T-helper 1 cell treated with Interleukin-12 subunit alpha and Interleukin-12 subunit beta and Interleukin-4 antibody, amounts not matched to agents 30 μg/mL and 1 μg/mL, for 36 hours (primary cell): Measurements from ENCODE around the gene VPS11.

Experiments
- H3K27ac Mint-ChIP-seq: one replicate; pipeline ENCODE4 v1.8.0; 2021; ENCODE audit warnings: mild to moderate bottlenecking, mixed read lengths
- H3K27me3 Mint-ChIP-seq: one replicate; pipeline ENCODE4 v1.8.0; 2021; ENCODE audit warnings: low read depth, mixed read lengths
- H3K36me3 Mint-ChIP-seq: one replicate; pipeline ENCODE4 v1.8.0; 2021; ENCODE audit warnings: low read depth, mixed read lengths
- H3K4me1 Mint-ChIP-seq: one replicate; pipeline ENCODE4 v1.8.0; 2021; ENCODE audit warnings: low read depth, mixed read lengths
- H3K4me3 Mint-ChIP-seq: one replicate; pipeline ENCODE4 v1.8.0; 2021; ENCODE audit warnings: mild to moderate bottlenecking, moderate library complexity, mixed read lengths
- H3K9me3 Mint-ChIP-seq: one replicate; pipeline ENCODE4 v1.8.0; 2021; ENCODE audit warnings: mixed read lengths

VPS11 gene

DNA sequence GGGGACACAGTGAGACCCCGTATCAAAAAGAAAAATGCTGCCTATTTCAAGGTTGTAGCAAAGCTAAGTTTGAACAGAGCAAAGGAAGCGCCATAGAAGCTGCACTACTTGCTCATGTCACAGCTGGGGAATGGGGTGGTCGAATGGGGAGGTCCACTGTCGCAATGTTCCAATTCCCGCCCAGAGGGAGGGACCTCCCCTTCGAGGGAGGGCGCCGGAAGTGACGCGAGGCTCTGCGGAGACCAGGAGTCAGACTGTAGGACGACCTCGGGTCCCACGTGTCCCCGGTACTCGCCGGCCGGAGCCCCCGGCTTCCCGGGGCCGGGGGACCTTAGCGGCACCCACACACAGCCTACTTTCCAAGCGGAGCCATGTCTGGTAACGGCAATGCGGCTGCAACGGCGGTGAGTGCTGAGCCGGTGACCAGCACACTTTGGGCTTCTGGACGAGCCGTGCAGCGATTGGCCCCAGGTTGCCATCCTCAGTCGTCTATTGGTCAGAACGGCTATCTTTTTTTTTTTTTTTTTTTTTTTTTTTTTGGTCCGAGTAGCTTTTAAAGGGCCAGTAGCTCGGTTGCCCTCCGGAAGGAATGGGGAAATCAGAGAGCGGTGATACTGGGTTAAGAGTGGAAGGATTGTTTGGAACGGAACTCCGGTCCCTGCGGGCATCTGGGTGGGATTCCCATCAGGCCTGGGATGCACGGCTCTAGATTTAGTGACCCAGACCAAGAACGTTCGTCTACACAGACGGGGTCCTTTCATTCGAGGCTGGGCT is 17.2 kb downstream of the VPS11 start, which contains the start of gene HMBS:
Gene HMBS (plus strand): TSS at position 219 of the 774 bp plus-strand sequence. CDS start 153 bp downstream, at position 372.
- peaks cover 23% of the 10 kb centered on the region for H3K36me3 Mint-ChIP-seq

DNA sequence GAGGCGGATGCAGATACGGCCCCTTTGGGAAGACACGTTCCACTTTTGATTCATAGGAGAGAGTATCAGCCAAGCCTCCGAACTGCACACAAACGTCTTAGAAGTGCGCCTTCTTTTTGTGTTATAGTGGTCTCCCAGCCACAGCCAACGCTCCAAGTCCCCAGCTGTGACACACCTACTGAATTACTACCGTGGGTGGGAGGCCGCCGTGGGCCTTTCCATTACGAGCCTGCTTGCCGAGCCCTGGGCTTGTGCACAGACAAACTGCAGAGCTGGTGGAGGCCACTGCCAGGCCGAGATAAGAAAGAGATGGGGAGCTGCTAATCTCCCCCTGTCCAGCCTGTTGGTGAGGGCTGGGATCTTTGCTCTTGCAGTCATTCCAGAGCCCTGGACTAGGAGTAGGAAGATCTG is 17.8 kb downstream of the VPS11 start:
- Mint-ChIP-seq H3K9me3 (no peaks in the 10 kb centered on the region), H3K4me3 (peak overlapping the region; percentile 91), H3K27me3 (no peaks in the 10 kb centered on the region), H3K4me1 (peaks cover 23% of the 10 kb centered on the region), H3K27ac (peak overlapping the region; percentile 92), H3K36me3 (peaks cover 18% of the 10 kb centered on the region)

More for the DNA sequence above, 17.2 kb downstream of the VPS11 start, which contains the start of gene HMBS:
- peaks cover 23% of the 10 kb centered on the region for H3K4me1 Mint-ChIP-seq
- H3K27me3 Mint-ChIP-seq = no peaks in the 10 kb centered on the region
- peak within 1 kb of the TSS; percentile 92 for H3K27ac Mint-ChIP-seq
- no peaks in the 10 kb centered on the region for H3K9me3 Mint-ChIP-seq
- H3K4me3 Mint-ChIP-seq = peak within 1 kb of the TSS; percentile 91

DNA sequence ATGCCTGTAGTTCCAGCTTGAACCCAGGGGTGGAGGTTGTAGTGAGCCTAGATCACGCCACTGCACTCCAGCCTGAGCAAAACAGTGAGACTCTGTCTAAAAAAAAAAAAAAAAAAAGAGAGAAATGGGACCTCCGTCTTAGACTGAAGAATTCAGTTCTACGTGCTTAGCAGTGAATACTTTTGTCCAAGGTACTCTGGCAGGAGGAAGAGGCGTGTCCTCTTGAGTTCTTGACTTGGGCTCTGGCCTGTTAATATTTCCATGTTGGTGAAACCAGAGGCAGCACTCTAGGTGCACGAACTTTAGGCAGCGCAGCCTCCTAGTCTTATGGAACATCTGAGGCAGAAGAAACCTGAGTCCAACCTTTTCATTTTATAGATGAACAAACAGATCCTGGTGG is 19.5 kb downstream of the VPS11 start:
- no peaks in the 10 kb centered on the region for H3K27me3 Mint-ChIP-seq
- peaks cover 28% of the 10 kb centered on the region for H3K4me1 Mint-ChIP-seq
- H3K9me3 Mint-ChIP-seq = no peaks in the 10 kb centered on the region
- peak overlapping the region; percentile 34 for H3K4me3 Mint-ChIP-seq
- peaks cover 8% of the 10 kb centered on the region for H3K36me3 Mint-ChIP-seq
- no peak overlapping the region for H3K27ac Mint-ChIP-seq

DNA sequence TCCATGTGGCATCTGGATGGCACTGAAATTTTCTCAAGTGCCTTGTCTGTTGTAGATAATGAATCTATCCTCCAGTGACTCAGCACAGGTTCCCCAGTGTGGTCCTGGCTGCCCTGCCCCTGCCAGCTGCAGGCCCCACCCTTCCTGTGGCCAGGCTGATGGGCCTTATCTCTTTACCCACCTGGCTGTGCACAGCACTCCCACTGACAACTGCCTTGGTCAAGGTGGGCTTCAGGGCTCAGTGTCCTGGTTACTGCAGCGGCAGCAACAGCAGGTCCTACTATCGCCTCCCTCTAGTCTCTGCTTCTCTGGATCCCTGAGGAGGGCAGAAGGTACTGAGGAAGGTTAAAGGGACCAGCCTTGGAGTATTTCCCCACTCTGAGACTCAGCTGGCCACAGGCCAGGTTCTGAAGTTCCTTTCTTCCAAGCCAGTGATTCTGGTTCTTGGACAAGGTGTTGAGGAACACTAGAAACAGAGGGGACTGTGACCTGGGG is 20.2 kb downstream of the VPS11 start:
- no peaks in the 10 kb centered on the region for H3K27me3 Mint-ChIP-seq
- H3K9me3 Mint-ChIP-seq = no peaks in the 10 kb centered on the region
- H3K4me1 Mint-ChIP-seq = peaks cover 34% of the 10 kb centered on the region
- H3K4me3 Mint-ChIP-seq = no peak overlapping the region
- peak overlapping the region; percentile 63 for H3K27ac Mint-ChIP-seq
- H3K36me3 Mint-ChIP-seq = peaks cover 11% of the 10 kb centered on the region

DNA sequence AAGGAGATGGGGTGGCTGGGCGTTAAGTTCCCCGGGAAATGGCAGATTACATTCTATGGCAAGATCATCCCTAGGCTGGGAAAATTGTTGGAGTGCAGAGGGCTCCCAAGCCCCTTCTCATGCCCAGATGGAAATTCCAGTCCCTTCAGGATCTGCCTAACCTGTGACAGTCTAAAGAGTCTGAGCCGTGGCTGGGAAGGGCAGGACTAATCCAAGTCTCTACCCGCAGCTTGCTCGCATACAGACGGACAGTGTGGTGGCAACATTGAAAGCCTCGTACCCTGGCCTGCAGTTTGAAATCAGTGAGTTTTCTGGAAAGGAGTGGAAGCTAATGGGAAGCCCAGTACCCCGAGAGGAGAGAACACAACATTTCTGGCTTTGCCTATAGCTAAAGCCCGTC is 20.8 kb downstream of the VPS11 start:
- Mint-ChIP-seq H3K4me3 (no peak overlapping the region), H3K4me1 (peaks cover 37% of the 10 kb centered on the region)

DNA sequence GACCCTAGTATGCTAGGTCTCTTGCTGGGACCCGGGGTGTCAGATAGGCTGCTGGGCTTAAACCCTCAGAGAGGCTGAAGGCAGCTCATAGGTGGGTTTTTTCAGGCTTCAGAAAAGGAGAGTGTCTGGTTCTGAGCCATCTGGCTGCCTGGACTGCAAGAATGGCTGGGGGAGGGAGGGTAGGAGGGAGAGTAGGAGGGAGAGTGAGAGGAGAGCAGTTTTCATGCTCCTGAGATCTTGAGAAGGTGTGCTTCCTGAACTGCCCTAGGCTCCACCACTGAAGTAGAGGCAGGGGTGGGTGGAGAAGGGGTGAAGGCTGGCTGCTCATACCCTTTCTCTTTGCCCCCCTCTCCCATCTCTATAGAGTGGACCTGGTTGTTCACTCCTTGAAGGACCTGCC is 21.7 kb downstream of the VPS11 start:
- peaks cover 40% of the 10 kb centered on the region for H3K4me1 Mint-ChIP-seq
- H3K4me3 Mint-ChIP-seq = no peak overlapping the region
- H3K36me3 Mint-ChIP-seq = peaks cover 23% of the 10 kb centered on the region
- H3K27ac Mint-ChIP-seq = no peak overlapping the region
- no peaks in the 10 kb centered on the region for H3K27me3 Mint-ChIP-seq
- no peaks in the 10 kb centered on the region for H3K9me3 Mint-ChIP-seq

More for the DNA sequence above, 20.8 kb downstream of the VPS11 start:
- Mint-ChIP-seq H3K9me3 (no peaks in the 10 kb centered on the region), H3K27ac (no peak overlapping the region), H3K27me3 (no peaks in the 10 kb centered on the region), H3K36me3 (peaks cover 17% of the 10 kb centered on the region)

DNA sequence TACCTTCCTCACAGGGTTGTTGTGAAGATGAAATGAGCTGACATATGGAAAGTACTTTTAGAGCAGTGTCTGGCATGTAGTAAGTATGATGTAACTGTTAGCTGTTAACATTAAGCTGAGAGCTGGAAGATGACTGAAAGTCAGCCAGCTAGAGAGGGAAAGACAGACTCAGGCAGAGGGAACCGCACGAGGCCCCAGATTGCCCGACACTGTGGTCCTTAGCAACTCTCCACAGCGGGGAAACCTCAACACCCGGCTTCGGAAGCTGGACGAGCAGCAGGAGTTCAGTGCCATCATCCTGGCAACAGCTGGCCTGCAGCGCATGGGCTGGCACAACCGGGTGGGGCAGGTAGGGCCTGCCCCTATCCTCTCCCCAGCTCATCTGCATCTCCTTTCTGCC is 23.6 kb downstream of the VPS11 start:
- H3K36me3 Mint-ChIP-seq = peaks cover 28% of the 10 kb centered on the region
- peaks cover 3% of the 10 kb centered on the region for H3K27me3 Mint-ChIP-seq
- no peak overlapping the region for H3K27ac Mint-ChIP-seq
- peaks cover 38% of the 10 kb centered on the region for H3K4me1 Mint-ChIP-seq
- no peaks in the 10 kb centered on the region for H3K9me3 Mint-ChIP-seq
- no peak overlapping the region for H3K4me3 Mint-ChIP-seq

DNA sequence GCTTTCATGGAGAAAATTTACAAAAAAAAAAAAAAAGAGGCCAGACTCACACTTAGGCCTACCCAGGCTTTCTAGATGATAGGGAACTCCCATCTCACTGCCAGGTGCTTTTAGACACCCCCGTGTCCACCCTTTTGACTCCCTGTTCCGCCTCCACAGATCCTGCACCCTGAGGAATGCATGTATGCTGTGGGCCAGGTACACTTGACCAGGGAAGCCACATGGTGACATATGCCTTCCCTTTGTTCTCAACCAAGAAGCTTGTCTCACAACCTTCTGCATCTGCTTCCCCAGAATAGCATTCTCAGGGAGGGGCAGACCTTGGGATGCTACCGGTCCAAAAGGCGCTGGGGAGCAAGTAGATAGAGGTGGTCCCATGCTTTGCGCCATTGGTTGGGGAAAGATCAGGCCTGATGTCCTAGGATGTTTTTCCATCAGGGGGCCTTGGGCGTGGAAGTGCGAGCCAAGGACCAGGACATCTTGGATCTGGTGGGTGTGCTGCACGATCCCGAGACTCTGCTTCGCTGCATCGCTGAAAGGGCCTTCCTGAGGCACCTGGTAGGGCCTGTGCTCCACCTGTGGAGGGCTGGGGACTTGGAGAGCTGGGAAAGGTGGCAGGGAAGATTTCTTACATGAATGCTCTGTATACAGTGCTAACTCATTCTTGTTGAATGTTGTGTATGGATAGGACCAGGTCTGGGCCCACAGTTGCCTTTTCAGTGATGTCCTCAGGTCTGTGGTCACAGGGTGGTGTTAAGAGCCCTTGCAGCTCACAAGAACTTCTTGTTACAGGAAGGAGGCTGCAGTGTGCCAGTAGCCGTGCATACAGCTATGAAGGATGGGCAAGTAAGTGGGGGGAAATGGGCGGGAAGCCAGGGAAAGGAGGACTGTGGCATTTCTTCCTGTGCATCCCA is 24.6 kb downstream of the VPS11 start:
- peak overlapping the region; percentile 92 for H3K4me3 Mint-ChIP-seq
- H3K4me1 Mint-ChIP-seq = peaks cover 39% of the 10 kb centered on the region
- peaks cover 3% of the 10 kb centered on the region for H3K27me3 Mint-ChIP-seq
- peak overlapping the region; percentile 56 for H3K27ac Mint-ChIP-seq
- no peaks in the 10 kb centered on the region for H3K9me3 Mint-ChIP-seq
- H3K36me3 Mint-ChIP-seq = peaks cover 37% of the 10 kb centered on the region

DNA sequence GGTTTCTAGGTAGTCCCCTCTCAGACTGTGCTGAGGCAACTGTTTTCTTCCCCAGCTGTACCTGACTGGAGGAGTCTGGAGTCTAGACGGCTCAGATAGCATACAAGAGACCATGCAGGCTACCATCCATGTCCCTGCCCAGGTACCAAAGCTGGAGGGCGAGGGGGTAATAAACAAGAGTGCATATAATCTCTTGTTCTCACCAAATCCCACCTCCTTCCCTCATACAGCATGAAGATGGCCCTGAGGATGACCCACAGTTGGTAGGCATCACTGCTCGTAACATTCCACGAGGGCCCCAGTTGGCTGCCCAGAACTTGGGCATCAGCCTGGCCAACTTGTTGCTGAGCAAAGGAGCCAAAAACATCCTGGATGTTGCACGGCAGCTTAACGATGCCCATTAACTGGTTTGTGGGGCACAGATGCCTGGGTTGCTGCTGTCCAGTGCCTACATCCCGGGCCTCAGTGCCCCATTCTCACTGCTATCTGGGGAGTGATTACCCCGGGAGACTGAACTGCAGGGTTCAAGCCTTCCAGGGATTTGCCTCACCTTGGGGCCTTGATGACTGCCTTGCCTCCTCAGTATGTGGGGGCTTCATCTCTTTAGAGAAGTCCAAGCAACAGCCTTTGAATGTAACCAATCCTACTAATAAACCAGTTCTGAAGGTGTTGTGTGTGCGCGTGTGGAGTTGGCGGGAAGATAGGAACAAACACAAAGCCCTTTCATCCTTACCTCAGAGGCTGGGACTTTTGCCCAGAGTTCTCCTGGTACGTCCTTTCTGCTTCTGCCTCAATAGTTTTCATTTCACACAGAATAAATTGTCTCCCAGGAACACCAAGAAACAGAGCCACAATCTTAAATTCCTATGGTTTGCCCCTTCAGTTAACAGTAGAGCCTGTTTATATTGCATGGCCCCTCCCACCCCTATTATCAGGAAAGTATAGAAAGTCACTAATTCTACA is 25.5 kb downstream of the VPS11 start:
- peaks cover 33% of the 10 kb centered on the region for H3K4me1 Mint-ChIP-seq
- H3K9me3 Mint-ChIP-seq = no peaks in the 10 kb centered on the region
- H3K27ac Mint-ChIP-seq = peak overlapping the region; percentile 77
- H3K27me3 Mint-ChIP-seq = peaks cover 3% of the 10 kb centered on the region
- H3K4me3 Mint-ChIP-seq = peak overlapping the region; percentile 92
- peaks cover 47% of the 10 kb centered on the region for H3K36me3 Mint-ChIP-seq

DNA sequence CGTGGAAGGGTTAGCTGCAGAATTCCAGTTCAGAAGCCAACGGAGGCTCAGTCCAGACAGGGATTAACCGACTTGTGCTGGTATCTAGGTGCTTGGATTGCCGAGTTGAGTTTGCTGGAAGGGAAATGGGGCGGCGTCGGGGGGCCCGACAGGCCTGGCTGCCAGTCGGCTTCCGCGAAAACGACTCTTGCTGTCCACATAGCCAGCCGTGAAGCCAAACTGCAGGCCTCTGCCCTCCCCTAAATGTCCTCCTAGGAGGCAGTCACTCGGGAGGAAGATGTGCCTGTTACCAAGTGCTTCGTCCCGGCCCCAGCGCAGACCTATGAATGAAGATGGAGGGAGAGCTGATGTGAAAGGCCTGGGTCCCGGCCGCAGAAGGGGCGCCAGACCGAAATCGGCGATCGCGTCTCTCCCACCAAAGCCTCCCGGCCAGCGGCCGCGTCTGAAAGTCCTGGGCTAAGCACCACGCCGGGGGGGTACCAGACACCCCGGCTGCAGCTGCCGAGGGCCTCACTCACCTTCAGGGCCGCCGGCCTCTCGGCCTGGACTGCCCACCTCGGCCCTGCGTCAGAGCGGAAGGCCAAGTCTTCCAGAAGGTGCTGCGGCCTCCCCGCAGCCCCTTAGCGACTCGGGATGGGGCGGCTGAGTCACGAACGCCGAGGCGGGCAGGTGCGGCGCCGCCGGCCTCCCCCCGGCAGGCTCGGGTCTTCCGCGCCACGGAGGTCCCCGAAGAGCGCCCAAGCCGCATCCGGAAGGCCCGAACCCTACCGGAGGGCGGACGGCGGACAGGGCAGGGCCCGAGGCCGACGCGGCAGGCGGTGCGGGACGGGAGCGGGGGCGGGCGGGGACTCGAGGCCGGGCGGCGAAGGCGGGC is 26.6 kb downstream of the VPS11 start:
- no peaks in the 10 kb centered on the region for H3K9me3 Mint-ChIP-seq
- H3K36me3 Mint-ChIP-seq = peaks cover 53% of the 10 kb centered on the region
- peak overlapping the region; percentile 92 for H3K4me3 Mint-ChIP-seq
- peaks cover 35% of the 10 kb centered on the region for H3K4me1 Mint-ChIP-seq
- H3K27me3 Mint-ChIP-seq = peaks cover 3% of the 10 kb centered on the region
- peak overlapping the region; percentile 97 for H3K27ac Mint-ChIP-seq

DNA sequence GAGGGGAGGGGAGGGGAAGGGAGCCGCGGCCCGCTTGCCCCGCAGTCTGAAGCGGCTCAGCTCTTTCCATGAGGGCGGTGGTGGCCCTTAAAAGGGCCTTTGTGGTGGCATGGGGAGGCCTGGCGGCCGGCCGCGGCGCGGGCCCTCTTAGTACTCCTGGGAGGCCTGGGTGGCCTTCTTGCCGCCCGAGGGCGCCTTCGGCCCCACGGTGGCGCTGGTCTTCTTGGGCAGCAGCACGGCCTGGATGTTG is 27.1 kb downstream of the VPS11 start:
- Mint-ChIP-seq H3K36me3 (peaks cover 53% of the 10 kb centered on the region), H3K27ac (peak overlapping the region; percentile 97), H3K9me3 (no peaks in the 10 kb centered on the region), H3K4me3 (peak overlapping the region; percentile 92), H3K4me1 (peaks cover 36% of the 10 kb centered on the region), H3K27me3 (peaks cover 3% of the 10 kb centered on the region)

DNA sequence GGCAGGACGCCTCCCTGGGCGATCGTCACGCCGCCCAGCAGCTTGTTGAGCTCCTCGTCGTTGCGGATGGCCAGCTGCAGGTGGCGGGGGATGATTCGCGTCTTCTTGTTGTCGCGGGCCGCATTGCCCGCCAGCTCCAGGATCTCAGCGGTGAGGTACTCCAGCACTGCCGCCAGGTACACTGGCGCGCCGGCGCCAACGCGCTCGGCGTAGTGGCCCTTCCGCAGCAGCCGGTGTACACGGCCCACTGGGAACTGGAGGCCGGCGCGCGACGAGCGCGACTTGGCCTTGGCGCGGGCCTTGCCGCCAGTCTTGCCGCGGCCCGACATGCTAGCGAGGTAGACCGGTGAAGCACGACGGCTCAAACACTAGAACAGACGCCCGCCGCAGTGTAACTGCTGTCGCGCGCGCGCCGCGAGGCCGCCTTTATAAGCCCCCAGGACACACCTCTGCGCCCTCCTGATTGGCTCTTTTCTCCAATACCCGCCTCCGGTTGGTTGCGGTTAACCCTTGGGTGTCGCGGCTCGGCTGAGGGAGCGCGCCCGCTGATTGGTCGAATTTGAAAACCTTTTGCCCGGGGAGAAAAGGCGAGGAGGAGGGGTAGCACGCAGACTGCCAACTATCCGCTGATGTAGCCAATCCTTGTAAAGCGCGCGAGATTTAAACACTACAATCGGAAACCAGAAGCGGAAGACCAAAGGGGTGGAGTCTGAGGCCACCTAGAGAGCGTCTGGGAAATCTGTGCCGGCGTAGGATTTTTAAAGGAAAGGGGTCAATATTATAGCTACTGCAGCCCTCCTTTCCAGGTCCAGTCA is 27.7 kb downstream of the VPS11 start:
- Mint-ChIP-seq H3K9me3 (no peaks in the 10 kb centered on the region), H3K4me3 (peak overlapping the region; percentile 92), H3K27me3 (peaks cover 3% of the 10 kb centered on the region), H3K27ac (peak overlapping the region; percentile 97), H3K4me1 (peaks cover 42% of the 10 kb centered on the region), H3K36me3 (peaks cover 56% of the 10 kb centered on the region)
